Panc1 (cell line): ENCODE measurements around the gene MRAP. TPM values are rescaled to one million over a fixed set of nuclear protein-coding genes. Genes with fewer than 3 reads are reported as not detected.
A peak's percentile ranks its signal among the peaks of the same experiment; 100 is the strongest.

Source experiments
- ATAC-seq: fragments of 200-7000 bp; cut with Tn5 transposase; 2 replicates; pipeline ENCODE4 v1.9.1; 2020; ENCODE audit warnings: mild to moderate bottlenecking, moderate library complexity
- Bru-seq: library from RNA; stranded (reverse); fragments of 400-500 nt; gene quantifications from one replicate; lab custom pipeline; 2021; lab: Mats Ljungman, UMichigan
- BruChase-seq, 2 experiments: library from RNA; stranded (reverse); fragments of 400-500 nt; gene quantifications; one replicate each; lab custom pipeline; 2021; lab: Mats Ljungman, UMichigan
- BruUV-seq: library from RNA; stranded (reverse); fragments of 400-500 nt; replicated peaks from 2 replicates; lab custom pipeline; 2021; lab: Mats Ljungman, UMichigan
- CTCF ChIA-PET: fragments of 300-600 bp; sonication (Branson Sonifier 250); formaldehyde crosslinking; loops from one replicate; lab custom pipeline; 2022; ENCODE audit warnings: antibody characterized with exemption; lab: Charles Lee
- POLR2A ChIA-PET: fragments of 300-600 bp; sonication (Branson Sonifier 250); formaldehyde crosslinking; loops from one replicate; lab custom pipeline; 2022; ENCODE audit warnings: antibody characterized with exemption; lab: Charles Lee
- DNase-seq: peaks from one replicate; pipeline ENCODE4 v3.0.0-alpha.2; 2010; ENCODE audit warnings: low read depth, low spot score
- H3K27ac ChIP-seq: 2 replicates; pipeline ENCODE4 v1.5.1; 2011; ENCODE audit warnings: mild to moderate bottlenecking, low read length, inconsistent platforms
- H3K27me3 ChIP-seq: fragments of 200-500 bp; sonication (Bioruptor generic); 2 replicates; pipeline ENCODE4 v1.6.0; 2014; ENCODE audit warnings: low read length, inconsistent platforms; ENCODE audit not compliant: control insufficient read depth, insufficient read depth
- H3K36me3 ChIP-seq: fragments of 200-500 bp; sonication (Bioruptor generic); 2 replicates; pipeline ENCODE4 v1.5.1; 2014; ENCODE audit warnings: inconsistent platforms, mild to moderate bottlenecking, low read length, moderate library complexity; ENCODE audit not compliant: control insufficient read depth, insufficient read depth
- H3K4me1 ChIP-seq: 2 replicates; pipeline ENCODE4 v1.5.1; 2011; ENCODE audit warnings: inconsistent platforms, mild to moderate bottlenecking, low read length, moderate library complexity; ENCODE audit not compliant: control insufficient read depth, insufficient read depth
- H3K4me3 ChIP-seq, 2 experiments: 2 replicates each; pipeline ENCODE4 v1.5.1; 2011 to 2012; ENCODE audit warnings: low read depth in 2 of 2, low read length in 2 of 2, mild to moderate bottlenecking in 2 of 2, inconsistent platforms in 1 of 2, moderate library complexity in 1 of 2
- H3K9me3 ChIP-seq: fragments of 200-500 bp; sonication (Bioruptor generic); 2 replicates; pipeline ENCODE4 v1.5.1; 2014; ENCODE audit warnings: low read depth, mild to moderate bottlenecking, inconsistent platforms, low read length, moderate library complexity; ENCODE audit not compliant: control insufficient read depth, insufficient read depth
- CTCF ChIP-seq: fragments of 450-650 bp; IDR thresholded peaks from 2 replicates; pipeline ENCODE4 v1.5.1; 2017; ENCODE audit warnings: mild to moderate bottlenecking
- POLR2AphosphoS5 ChIP-seq: IDR thresholded peaks from 2 replicates; pipeline ENCODE4 v1.6.1; 2012; ENCODE audit warnings: mild to moderate bottlenecking, low read depth, low read length, moderate library complexity
- REST ChIP-seq, 2 experiments: IDR thresholded peaks; 2 replicates each; pipeline ENCODE4 v1.6.1; 2011 to 2012; ENCODE audit warnings: low read depth in 2 of 2, control low read depth in 1 of 2, low read length in 1 of 2, mild to moderate bottlenecking in 1 of 2, moderate library complexity in 1 of 2; ENCODE audit not compliant: insufficient read depth in 1 of 2
- SIN3A ChIP-seq: IDR thresholded peaks from 2 replicates; pipeline ENCODE4 v1.6.1; 2012; ENCODE audit warnings: low read depth, mild to moderate bottlenecking, low read length, moderate library complexity, borderline replicate concordance; ENCODE audit not compliant: insufficient read depth
- TCF7L2 ChIP-seq: IDR thresholded peaks from 2 replicates; pipeline ENCODE4 v1.6.1; 2011; ENCODE audit warnings: mild to moderate bottlenecking, low read depth, low read length, inconsistent platforms
- in situ Hi-C: cut with HindIII; loops from 2 replicates; pipeline ENCODE4 v1.10.0; 2016; ENCODE audit warnings: low sequenced_read_pairs, low pct_unique_long_range_greater_than_20kb
- intact Hi-C: fragments of 100-400 bp; cut with micrococcal nuclease; formaldehyde crosslinking; loops from one replicate; pipeline ENCODE4 v1.10.0; 2022; ENCODE audit not compliant: unreplicated experiment
- long read RNA-seq: library from polyadenylated mRNA; unstranded; transcript quantifications from one replicate; pipeline ENCODE4 v2.0.0, GENCODE V29; 2021; ENCODE audit not compliant: unreplicated experiment
- polyA plus RNA-seq: library from polyadenylated mRNA; unstranded; fragments of >200 nt; gene quantifications from one replicate; pipeline ENCODE4 v1.2.1, GENCODE V29; 2012; ENCODE audit warnings: missing spikeins; ENCODE audit not compliant: insufficient read length
- total RNA-seq: library from RNA; stranded (reverse); gene quantifications from one replicate; pipeline ENCODE4 v1.2.1, GENCODE V29; 2021; ENCODE audit not compliant: unreplicated experiment

The MRAP gene
- total RNA-seq (not detected), Bru-seq, nascent RNA (not detected), BruChase-seq, experiment 1, labeled RNA remaining after a 2-hour chase (not detected), BruChase-seq, experiment 2, labeled RNA remaining after a 6-hour chase (percentile 4 among the genes with signal in this experiment)
- polyA plus RNA-seq = not detected
- long read RNA-seq, partial matches to known transcripts = 0 of 2 reads
- long read RNA-seq, other reads (novel, unspliced or antisense) = 2 of 2 reads

- no TSS peak for BruUV-seq
- ATAC-seq = no peak
- intact Hi-C loops (no loop called here), in situ Hi-C loops (no loop called here)
- no peaks in the 10 kb centered on the region; the same call in 1 of the 2 replicates for H3K36me3 ChIP-seq
- POLR2A ChIA-PET = interaction anchor here (0.5 kb wide), 1 partner anchor 33 kb away, joined by 3 read pairs; no protein-coding TSS in a partner anchor
- no peak within 1 kb of the TSS for H3K27ac ChIP-seq
- CTCF ChIA-PET = no interaction called here
- H3K4me1 ChIP-seq = no peaks in the 10 kb centered on the region
- no peaks in the 10 kb centered on the region for H3K9me3 ChIP-seq
- TF ChIP-seq CTCF = no peak
- no peak for TF ChIP-seq TCF7L2
- TF ChIP-seq SIN3A = no peak
- no peak for TF ChIP-seq POLR2AphosphoS5
- no peak for TF ChIP-seq REST (IDR thresholded peaks at IDR 0.05; ENCODE audit: insufficient read depth in 1 of 2, low read depth in 2 of 2, low read length in 1 of 2)
- no peaks in the 10 kb centered on the region for H3K27me3 ChIP-seq
- DNase-seq = no peak
- H3K4me3 ChIP-seq = no peak within 1 kb of the TSS
These were observed at the start of gene MRAP for GRCh38 chr21:32298658-32299081. Gene MRAP (plus strand): TSS chr21:32298855. CDS start chr21:32298972, 117 bp downstream.

- H3K27me3 ChIP-seq = no peaks in the 10 kb centered on the region; the same call in 1 of the 2 replicates
- H3K9me3 ChIP-seq = no peaks in the 10 kb centered on the region
- ATAC-seq = no peak
- no peaks in the 10 kb centered on the region for H3K4me1 ChIP-seq
- H3K36me3 ChIP-seq = no peaks in the 10 kb centered on the region
- H3K4me3 ChIP-seq = no peak overlapping the region
- in situ Hi-C loops (no loop called here), intact Hi-C loops (no loop called here)
- POLR2A ChIA-PET = no interaction called here
- no peak overlapping the region for H3K27ac ChIP-seq
- TF ChIP-seq CTCF (no peak), TCF7L2 (no peak), POLR2AphosphoS5 (no peak), SIN3A (no peak), REST (IDR thresholded peaks at IDR 0.05; ENCODE audit: insufficient read depth in 1 of 2, low read depth in 2 of 2, low read length in 1 of 2) (no peak)
- CTCF ChIA-PET = no interaction called here
- DNase-seq = no peak
- no TSS peak for BruUV-seq
These were observed 49.0 kb upstream of the MRAP start for GRCh38 chr21:32249511-32250280.
